IPS DF 4.7 (cell line): ENCODE data around the gene CLIC5.

ENCODE experiments used
- DNase-seq: peaks from one replicate; pipeline ENCODE4 v3.0.0-alpha.2; 2013; ENCODE audit warnings: low spot score; ENCODE audit errors: extremely low read depth

The CLIC5 gene

GRCh38 chr6:45896783-45897441, 118.7 kb downstream of the CLIC5 start:
- DNase-seq = no peak

DNA sequence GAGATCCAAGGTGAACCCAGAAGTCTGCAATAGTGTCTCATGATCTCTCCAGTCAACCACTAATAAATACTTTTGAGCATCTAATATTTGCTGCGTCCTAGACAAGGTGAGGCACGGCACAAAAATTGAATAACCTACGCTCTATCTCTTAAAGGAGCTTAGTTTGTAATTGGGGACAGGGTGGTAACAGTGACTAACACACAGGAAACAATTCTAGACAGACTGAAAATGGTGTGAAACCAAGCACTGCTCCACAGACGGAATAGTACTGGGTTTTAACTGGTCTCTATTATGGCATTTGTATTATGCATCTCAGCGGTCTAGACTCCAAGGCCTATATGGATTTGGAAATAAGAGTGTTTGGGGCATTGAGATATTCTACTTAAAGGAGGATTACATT, 120.1 kb downstream of the CLIC5 start:
- DNase-seq = no peak

DNA sequence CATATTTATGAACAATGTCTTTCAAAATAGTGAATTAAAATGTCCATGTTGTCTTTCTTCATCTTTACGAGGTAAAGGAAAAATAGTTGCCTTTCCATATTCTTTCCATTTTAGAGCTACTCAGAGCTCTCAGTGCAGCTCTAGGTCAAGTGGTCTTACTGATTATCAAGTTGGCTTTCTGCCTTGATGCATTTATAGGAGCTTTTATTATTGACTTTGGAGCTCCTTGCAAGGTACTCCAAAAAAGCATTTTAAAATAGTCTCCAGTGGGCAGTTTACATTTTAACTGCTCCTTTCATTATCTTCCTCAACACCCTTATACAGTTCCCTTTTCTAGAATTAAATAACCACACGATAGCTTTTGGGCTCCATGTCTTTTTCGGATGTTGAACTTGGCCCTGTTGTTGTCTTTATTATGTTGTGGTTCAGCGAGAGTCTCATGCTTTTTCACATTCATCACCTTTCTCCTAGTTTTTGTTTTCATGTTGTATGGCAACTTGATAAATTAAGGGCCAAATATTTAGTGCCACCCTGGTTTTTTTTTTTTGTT, 122.9 kb downstream of the CLIC5 start:
- DNase-seq = no peak

- no peak for DNase-seq
These were observed 123.5 kb downstream of the CLIC5 start for GRCh38 chr6:45892196-45892595.

- DNase-seq = no peak
These were observed 128.9 kb downstream of the CLIC5 start for GRCh38 chr6:45886776-45887175.

DNA sequence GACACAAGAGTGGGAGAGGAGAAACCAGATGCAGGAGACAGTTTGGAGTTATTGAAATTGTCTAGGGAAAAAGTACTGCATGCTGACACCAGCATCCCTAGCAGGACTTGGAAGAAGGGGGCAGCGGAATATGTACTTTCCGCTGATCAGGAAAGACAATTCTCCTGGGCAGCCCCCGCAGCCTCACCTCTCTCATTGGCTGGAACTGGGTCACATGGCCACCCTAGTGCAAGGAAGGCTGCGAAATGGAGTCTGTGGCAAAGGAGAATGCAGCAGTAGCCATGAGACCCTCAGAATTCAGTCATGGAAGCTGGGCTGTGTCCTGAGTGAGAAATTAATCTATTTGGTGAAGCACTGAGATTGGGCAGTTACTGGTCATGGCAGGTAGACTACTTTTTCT, 131.3 kb downstream of the CLIC5 start:
- no peak for DNase-seq

- no peak for DNase-seq
These were observed 133.0 kb downstream of the CLIC5 start for GRCh38 chr6:45882671-45883070.

DNA sequence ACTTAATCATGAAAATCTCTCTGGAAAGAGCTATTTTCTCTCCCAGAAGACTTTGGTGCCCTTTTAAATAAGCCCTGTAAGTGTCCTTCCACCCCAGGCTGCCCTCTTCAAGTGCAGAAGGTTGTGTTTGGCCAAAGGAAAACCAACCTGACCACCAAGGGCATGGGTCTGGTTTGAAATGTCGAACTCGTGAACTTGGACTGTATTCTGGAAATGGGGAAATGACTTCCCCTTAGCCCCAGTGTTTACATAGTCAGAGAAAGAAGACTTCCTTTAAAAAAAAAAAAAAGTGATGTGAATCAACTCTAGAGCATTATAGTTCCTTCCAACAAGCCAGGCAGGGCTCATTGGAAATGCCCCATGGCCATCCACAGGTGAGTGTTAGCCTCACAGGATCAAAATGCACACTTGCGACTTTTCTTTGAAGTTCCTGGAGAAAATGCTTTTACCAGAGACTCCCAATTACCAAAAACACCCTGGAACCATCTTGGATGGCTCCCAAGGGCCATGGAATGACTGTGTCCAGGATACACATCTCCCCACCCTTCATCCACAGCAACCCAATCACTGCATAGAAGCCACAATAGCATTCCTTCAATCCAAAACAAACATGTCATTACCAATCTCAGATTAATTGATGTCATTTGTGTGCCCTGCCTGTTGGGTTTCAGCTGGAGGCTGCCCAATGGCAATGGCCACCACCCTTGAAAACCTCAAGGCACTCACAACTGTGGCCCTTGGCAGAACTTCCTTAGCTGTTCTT, 133.8 kb downstream of the CLIC5 start:
- DNase-seq = no peak

DNA sequence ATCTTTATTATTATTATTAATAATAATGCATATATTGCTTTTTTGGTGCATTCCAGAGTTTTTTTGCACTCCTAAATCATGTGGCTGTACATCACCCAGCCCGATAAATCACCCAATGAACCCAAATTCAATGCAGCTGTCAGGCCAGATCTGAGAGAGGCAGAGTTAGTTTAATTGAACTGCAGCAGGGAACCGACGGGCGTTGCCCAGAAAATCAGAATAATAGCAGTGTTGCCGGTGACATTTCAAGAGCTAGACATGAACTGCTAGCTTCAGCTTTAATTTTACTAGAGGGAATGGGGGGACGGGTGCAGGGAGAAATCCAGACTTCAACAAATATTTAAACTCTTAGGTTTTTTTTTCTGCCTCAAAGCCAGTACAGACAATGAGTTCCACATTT, 135.0 kb downstream of the CLIC5 start:
- DNase-seq = no peak

DNA sequence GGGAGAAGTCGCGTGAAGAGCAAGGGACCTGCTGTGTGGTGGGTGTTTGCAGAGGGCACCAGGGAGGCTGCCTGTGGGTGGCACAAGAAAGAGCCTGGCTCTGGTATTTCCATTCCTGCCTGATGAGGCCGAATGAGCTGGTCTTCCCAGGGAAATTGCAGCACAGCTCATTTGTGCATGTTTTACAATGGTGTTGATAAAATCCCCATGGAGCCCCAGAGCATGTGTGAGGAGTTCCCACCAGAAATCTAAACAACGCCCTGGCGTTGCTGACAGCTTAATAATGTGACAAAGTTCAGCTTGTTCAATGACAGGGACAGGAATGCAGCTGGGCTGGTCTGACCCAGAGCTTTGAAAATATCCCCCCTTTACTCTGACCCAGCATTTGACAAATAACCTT, 135.5 kb downstream of the CLIC5 start:
- no peak for DNase-seq

GRCh38 chr6:45877970-45878590, 137.6 kb downstream of the CLIC5 start:
- no peak for DNase-seq

DNA sequence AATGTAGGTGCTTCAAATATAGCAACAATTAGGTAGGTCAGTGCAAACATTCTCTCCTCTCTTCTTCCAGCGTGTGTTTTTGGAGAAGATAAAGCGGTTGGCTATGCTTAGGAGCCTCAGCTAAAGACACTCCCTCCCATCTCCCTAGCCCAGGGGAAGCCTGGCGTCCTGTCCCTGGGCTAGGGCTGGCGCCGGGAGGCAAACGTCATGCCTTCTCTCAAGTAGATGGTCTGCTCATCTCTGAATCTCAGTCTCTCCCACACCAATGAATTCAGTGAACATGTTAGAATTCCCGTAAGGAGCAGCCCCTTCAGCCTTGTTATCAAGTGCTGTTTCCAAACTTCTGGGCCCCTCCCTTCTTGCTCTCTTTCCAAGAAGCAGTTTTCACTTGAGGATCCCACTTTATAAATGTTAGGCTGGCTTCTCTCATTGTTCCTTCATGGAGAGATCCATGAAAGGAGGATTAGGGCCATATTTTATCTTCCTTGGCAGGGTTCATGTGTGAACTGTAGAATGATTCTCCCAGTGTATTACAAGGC, 142.8 kb downstream of the CLIC5 start:
- DNase-seq = no peak

DNA sequence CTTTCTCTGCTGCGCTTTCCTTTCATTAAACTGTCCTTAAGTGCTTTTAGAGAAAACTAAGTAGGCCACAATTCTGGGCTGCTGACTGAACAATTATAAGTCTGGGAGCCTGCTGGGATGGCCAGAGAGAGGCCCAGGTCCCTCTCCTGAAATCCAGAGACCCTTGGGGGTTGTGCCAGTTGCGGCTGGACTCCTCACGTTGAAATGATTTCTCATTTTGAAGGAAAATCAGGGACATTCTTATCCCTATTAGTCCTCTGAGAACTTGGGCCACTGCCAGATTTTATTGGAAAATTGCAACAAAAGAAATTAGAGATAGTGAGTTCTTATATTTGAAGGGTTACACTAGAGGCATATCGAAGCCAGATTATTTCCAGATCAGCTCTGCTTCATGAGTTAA, 145.1 kb downstream of the CLIC5 start:
- no peak for DNase-seq

DNA sequence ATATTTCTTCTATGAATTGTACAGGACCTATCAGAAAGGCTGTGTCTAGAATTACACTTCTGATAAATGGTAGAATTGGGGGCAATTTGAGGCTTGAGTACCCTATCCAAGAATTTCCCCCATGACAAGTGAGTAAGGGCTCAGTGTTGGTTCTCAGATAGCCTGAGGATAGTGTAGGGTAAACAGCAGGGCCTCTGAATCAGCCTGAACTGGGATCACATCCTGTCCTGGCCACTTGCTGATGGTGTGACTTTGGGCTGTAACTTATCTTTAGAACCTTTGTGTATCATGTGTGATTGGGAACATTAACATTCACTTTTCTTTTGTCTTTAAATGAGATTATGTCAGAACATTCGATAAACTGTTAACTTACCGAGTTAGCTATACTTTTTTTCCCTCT, 151.0 kb downstream of the CLIC5 start:
- DNase-seq = no peak

- DNase-seq = no peak
These were observed 157.0 kb downstream of the CLIC5 start for GRCh38 chr6:45858691-45859090.

DNA sequence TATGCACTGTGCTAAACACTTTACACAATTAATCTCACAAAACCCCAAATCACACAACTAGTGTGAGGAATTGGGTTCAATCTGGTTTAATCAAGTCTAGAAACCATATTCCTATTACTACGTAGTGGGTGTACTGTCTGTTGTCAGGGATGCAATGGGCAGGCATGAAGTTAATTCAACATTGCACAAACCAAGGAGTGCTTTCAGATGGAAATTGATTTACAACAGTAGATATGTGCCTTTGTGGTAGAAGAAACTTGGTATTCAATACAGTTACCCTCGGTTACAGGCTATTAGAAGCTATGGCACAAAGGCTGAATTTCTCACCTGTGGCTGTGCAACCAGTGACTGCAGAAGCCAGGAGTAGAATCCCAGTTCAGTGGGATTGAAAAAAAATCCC, 157.8 kb downstream of the CLIC5 start:
- no peak for DNase-seq

GRCh38 chr6:45855642-45856394, 159.8 kb downstream of the CLIC5 start:
- DNase-seq = no peak

DNA sequence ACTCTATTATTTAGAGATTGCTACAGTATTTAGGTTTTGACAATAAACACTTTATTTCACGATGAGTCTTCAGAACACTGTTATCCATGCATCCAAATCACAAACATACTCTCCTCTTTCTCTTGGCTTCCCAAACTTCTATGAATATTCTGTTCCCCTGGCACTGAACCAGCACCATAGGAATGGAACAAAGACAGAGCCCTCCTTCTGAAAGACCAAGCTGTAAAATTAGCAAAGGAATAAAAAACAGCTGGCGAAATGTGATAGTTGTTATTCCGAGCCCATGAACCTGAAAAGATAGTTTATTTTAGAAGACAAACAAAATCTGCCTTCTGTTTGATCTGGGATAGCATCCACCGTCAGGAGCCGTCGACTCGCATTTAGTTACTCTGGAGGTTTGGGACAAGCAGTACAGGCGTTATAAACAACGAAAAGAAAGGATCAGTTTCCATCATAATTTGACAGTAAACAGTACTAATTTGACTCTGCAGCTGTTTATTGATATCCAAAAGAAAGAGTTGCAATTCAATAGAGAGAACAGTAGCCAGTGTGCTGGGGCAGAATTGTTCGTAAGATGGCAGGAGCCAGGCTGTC, 161.4 kb downstream of the CLIC5 start:
- no peak for DNase-seq

- no peak for DNase-seq
These were observed 164.6 kb downstream of the CLIC5 start for GRCh38 chr6:45851034-45851400.

DNA sequence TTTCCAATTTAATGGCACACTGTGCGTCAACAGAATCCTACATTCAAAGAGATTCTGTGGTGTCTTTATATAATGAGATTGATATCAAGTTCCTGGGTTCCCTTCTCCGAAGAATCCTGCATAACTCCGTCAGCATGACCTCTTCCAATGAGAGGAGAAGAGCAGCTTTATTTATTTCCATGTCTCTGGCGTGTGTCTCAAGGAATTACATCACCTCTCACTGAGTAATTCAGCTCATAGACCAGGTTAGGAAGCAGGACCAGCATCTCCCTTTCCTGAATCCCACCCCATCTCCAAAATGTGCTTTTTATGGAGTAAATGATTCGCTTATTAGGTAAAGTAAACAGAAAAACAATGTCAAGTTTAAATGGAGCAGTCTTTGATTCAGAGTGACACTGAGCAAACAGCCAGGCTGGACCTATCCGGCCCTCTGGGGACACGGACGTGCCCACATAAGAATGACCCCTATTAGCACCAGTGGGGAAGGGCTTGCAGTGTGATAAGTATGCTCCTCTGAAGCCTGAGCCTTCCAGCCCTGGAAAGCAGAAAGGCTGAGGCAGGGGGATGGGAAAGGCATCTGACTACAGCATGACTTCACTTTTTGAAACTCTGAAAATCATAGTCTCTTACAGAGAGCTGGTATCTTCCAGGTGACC, 165.2 kb downstream of the CLIC5 start:
- DNase-seq = no peak

GRCh38 chr6:45845567-45845966, 170.1 kb downstream of the CLIC5 start:
- DNase-seq = no peak
